NCI-H82 (cell line): ENCODE measurements around the gene PIGBOS1.
A peak's percentile ranks its signal among the peaks of the same experiment; 100 is the strongest.
"Not testable (repeated sequence)": the region's sequence is repeated elsewhere in the genome, so short reads cannot be mapped to it uniquely, and the experiment has no call there.

Experiments used
- DNase-seq: peaks from one replicate; lab custom pipeline; 2025; lab: John Stamatoyannopoulos, UW

The PIGBOS1 gene

GRCh38 chr15:55318588-55319494, at the start of gene PIGBOS1, which contains the start of gene PIGB:
Gene PIGBOS1 (minus strand): TSS chr15:55319123. CDS start chr15:55317792, 1,331 bp downstream.
Gene PIGB (plus strand): TSS chr15:55319222. CDS start chr15:55319251, 29 bp downstream.
- peak; percentile 91 for DNase-seq

DNA sequence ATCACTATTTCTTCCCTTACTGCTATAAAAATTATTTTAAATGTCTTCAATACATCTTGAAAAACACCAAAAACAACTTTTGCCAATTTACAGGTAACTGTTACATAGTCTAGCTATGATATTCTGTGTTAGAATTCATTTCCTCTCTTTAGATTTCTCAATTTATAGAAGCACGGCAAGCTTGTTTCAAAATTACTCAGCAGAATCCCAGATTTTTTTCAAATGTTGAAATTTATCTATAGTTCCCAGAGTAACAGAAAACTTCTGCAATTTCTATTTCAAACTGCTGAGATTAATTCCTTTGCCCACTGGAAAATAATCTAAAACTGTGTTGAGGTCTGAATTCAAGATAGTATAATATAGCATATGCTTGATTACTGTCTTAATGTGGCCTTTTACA, 48.1 kb upstream of the PIGBOS1 start:
- DNase-seq: no peak

- DNase-seq: no peak
Observed at GRCh38 chr15:55362641-55363040, 43.7 kb upstream of the PIGBOS1 start.

GRCh38 chr15:55361048-55361447, 42.1 kb upstream of the PIGBOS1 start:
- DNase-seq: no peak

DNA sequence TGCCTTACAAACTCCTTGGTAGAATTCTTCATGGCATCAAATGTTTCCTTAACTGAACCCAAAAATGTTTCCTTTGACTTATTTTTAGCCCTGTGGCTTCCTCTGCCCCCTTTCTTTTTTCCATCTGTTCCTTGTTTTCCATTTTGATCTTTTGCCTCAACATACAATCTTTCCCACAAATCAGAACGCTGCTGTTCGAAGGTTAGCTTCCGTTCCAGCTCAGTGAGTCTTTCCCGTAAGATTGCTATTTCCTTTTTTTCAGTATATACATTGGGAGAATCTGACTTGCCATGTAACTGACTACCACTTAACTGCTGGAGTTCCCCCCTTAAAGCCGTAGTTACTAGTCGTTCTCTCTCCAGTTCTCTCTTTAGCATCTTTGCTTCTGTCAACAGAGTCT, 41.3 kb upstream of the PIGBOS1 start:
- no peak for DNase-seq

- no peak for DNase-seq
Observed at GRCh38 chr15:55358471-55358870, 39.5 kb upstream of the PIGBOS1 start.

- DNase-seq: peak; percentile 69
Observed at GRCh38 chr15:55357774-55358173, 38.9 kb upstream of the PIGBOS1 start.

DNA sequence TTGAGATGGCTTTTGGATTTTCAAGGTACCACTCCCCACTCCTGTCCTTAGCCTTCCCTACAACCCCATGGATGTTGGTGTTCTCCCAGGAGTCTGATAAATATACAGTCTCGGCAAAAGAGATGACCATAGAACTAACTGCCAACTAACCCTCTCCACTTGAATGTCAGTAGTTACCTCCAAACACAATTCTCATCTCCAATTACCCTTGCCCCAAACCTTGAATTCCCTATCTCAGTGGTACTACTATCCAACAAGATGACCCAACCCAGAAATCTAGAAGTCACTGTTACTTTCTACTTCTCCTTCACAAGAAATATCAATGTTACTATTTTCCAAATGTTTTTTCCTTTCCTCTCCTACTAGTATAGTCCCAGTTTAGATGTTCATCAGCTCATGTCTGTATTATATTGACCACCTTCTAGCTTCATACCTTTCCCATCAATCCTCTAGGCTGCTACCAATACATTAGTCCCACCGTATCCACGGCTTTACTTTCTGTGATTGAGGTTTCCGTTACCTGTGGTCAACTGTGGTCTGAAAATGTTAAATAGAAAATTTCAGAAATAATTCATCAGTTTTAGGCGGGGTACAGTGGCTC, 38.2 kb upstream of the PIGBOS1 start:
- no peak for DNase-seq

DNA sequence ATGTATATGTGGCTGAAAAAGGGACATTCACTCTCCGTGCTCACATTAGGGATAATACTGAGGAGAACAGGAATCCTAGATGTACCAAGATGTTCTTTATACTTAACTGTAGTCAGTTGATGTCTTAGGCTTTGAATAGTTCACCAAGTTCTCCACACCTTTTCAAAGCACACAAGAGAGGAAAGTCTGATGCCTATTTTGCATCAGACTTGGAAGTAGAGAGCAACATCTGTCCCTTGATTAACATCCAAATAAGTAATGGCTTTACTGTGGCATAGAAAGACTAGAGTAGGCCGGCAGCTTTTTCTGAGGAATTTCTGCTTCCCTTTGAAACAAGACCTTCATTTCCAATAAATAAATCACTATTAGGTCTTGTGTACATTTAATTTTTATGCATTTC, 34.1 kb upstream of the PIGBOS1 start:
- no peak for DNase-seq

DNA sequence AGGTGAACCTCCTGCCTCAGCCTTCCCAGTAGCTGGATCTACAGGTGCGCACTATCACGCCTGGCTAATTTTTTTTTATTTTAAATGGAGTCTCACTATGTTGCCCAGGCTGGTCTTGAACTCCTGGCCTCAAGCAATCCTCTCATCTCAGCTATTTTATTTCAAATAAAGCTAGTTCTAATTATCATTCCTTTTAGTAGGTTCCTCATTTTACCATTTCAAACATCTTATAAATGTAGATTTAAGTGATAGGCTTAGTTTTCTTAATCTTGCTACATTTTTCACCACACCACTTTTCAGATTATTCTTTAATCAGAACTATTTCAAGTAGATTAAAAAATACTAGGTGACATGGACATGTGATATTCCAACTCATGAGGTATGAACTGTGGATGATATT, 30.4 kb upstream of the PIGBOS1 start:
- DNase-seq: no peak

GRCh38 chr15:55348281-55348778, 29.4 kb upstream of the PIGBOS1 start:
- no peak for DNase-seq

GRCh38 chr15:55344206-55344605, 25.3 kb upstream of the PIGBOS1 start:
- DNase-seq: no peak

GRCh38 chr15:55343168-55343567, 24.2 kb upstream of the PIGBOS1 start:
- no peak for DNase-seq

GRCh38 chr15:55337160-55337559, 18.2 kb upstream of the PIGBOS1 start:
- no peak for DNase-seq

- DNase-seq: no peak
Observed at GRCh38 chr15:55334997-55335396, 16.1 kb upstream of the PIGBOS1 start.

DNA sequence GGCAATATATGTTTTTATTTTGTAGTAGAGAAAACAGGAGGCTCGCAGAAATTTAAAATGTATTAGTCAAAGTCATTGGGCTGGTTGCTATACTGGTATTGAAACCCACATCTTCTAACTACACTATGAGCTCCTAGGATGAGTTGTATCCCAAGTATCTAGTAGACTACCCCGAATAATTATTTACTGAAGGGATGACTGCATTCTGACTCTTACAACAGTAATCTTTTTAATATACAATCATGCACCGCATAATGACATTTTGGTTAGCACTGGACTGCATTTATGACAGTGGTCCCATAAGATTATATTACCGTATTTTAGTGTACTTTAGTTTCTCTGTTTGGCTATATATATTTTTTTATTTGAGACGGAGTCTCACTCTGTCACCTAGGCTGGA, 15.4 kb upstream of the PIGBOS1 start:
- no peak for DNase-seq

GRCh38 chr15:55327387-55327786, 8.5 kb upstream of the PIGBOS1 start:
- no peak for DNase-seq

DNA sequence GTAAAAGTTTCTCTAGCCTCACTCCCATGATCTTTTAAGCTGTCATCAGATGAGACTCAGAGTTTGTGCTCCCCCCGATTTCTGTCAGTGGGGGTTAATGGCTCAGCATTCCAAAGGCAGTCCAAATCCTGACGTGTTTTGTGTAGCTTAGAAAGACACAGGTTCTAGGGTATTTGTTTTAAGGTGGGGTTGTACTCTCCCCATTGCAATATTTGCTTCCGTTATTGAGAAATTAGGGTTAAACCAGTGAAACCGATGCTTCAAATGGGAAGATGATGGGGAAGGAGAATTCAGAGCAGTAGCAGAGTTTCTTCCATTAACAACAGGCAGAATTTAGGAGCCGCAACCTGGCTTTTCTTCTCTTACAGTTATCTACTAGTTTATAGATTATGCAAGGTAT, 3.5 kb upstream of the PIGBOS1 start:
- no peak for DNase-seq

GRCh38 chr15:55320963-55321362, 2.0 kb upstream of the PIGBOS1 start:
- DNase-seq: no peak

- DNase-seq: no peak
Observed at GRCh38 chr15:55320238-55320550, 1.3 kb upstream of the PIGBOS1 start.

DNA sequence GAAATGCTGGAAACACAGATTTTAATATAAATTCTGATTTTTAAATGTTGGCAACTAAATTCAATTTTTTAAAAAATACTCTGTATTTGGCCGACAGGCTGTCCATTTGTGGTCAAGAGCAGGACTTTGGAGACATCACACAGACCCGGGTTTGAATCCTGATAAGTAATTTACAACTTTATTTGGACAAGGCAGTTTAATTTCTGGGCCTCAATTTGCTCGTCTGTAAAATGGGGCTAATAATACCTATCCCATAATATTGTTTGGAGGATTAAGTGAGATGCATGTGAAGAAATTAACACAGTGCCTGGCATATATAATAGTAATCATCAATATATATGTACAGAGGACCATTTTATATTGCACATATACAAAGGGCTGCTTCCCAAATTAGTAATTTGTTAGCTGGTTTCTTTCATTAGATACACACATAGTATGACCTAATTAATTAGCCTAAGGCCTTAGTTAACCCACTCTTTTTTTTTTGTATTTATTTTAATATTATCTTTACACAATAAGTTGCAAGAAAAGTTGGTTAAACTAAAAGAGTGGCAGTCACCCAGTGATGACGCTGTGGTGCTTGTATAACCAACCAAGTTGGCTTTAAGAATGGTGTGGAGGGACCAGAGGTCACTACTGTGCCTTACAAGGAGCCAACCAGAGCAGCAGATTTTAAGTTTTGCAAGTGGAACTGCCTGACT, 764 bp upstream of the PIGBOS1 start:
- no peak for DNase-seq

DNA sequence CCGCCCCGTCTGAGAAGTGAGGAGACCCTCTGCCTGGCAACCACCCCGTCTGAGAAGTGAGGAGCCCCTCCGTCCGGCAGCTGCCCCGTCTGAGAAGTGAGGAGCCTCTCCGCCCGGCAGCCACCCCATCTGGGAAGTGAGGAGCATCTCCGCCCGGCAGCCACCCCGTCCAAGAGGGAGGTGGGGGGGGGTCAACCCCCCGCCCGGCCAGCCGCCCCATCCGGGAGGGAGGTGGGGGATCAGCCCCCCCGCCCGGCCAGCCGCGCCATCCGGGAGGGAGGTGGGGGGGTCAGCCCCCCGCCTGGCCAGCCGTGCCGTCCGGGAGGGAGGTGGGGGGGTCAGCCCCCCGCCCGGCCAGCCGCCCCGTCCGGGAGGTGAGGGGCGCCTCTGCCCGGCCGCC, 16.1 kb downstream of the PIGBOS1 start:
- DNase-seq: not testable (repeated sequence)

DNA sequence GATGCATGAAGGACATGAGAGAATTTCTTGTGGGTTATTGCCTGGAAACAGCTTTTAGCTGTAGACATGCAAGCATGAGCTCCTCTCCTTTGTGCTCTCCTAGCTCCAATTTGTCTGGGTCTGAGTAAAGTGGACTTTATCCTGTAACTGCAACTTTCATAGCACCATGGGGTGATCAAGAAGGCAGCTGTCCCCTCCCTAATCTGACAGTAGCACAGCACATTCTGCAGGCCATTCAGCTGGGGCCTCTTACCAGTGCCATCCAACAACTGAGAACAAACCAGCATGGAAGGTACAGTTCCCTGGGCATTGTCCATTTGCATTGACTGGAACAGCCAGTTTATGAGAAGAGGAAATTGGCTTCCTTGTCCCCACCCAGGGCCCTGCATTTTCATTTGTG, 21.6 kb downstream of the PIGBOS1 start:
- no peak for DNase-seq
